Liver (tissue), 9 donors: ENCODE results near the gene DCAF8L1. TPM values are rescaled to one million over a fixed set of nuclear protein-coding genes. Genes with fewer than 3 reads are reported as not detected.
A peak's percentile ranks its signal among the peaks of the same experiment; 100 is the strongest.
"Not testable (repeated sequence)": the region's sequence is repeated elsewhere in the genome, so short reads cannot be mapped to it uniquely, and the experiment has no call there.

ENCODE experiments used
- DNase-seq: peaks from one replicate; pipeline ENCODE4 v3.0.0-alpha.2; 2017; ENCODE audit warnings: low spot score
- H3K27ac ChIP-seq, 2 donors: one replicate each; pipeline ENCODE4 v1.7.0; 2013; ENCODE audit warnings: inconsistent platforms in 2 of 2, low read length in 2 of 2, control low read depth in 1 of 2, low read depth in 1 of 2, mild to moderate bottlenecking in 1 of 2
- H3K27me3 ChIP-seq, 4 donors: one replicate each; pipeline versions ENCODE4 v1.6.1 to v1.7.0; 2013; ENCODE audit warnings: low read length in 3 of 4, inconsistent platforms in 1 of 4, mild to moderate bottlenecking in 1 of 4, moderate library complexity in 1 of 4; ENCODE audit not compliant: control insufficient read depth in 4 of 4, insufficient read depth in 4 of 4
- H3K36me3 ChIP-seq, 4 donors: one replicate each; pipeline versions ENCODE4 v1.6.1 to v1.7.0; 2013; ENCODE audit warnings: low read length in 3 of 4, mild to moderate bottlenecking in 3 of 4, low read depth in 1 of 4, moderate library complexity in 1 of 4; ENCODE audit not compliant: control insufficient read depth in 4 of 4, insufficient read depth in 3 of 4
- H3K4me1 ChIP-seq, 4 donors: one replicate each; pipeline versions ENCODE4 v1.6.1 to v1.7.0; 2013; ENCODE audit warnings: low read length in 3 of 4, mild to moderate bottlenecking in 3 of 4, moderate library complexity in 1 of 4; ENCODE audit not compliant: control insufficient read depth in 4 of 4, insufficient read depth in 4 of 4
- H3K4me3 ChIP-seq, 3 donors: one replicate each; pipeline versions ENCODE4 v1.6.1 to v1.7.0; 2013; ENCODE audit warnings: low read length in 3 of 3, control low read depth in 1 of 3, low read depth in 1 of 3, mild to moderate bottlenecking in 1 of 3
- H3K9ac ChIP-seq, 2 donors: one replicate each; pipeline ENCODE4 v1.7.0; 2013; ENCODE audit warnings: low read length in 2 of 2, mild to moderate bottlenecking in 2 of 2, moderate library complexity in 2 of 2, control low read depth in 1 of 2, low read depth in 1 of 2
- H3K9me3 ChIP-seq, 4 donors: one replicate each; pipeline versions ENCODE4 v1.6.1 to v1.7.0; 2013; ENCODE audit warnings: low read length in 3 of 4; ENCODE audit not compliant: control insufficient read depth in 4 of 4
- ATF3 ChIP-seq: IDR thresholded peaks from 2 replicates; pipeline ENCODE4 v1.6.1; 2016; ENCODE audit warnings: antibody characterized with exemption
- CTCF ChIP-seq: fragments of 150-350 bp; IDR thresholded peaks from 2 replicates; pipeline ENCODE4 v1.5.1; 2017; ENCODE audit warnings: improper control_type of control experiment, low read depth, low read length; ENCODE audit not compliant: missing input control
- FOXA1 ChIP-seq: IDR thresholded peaks from 2 replicates; pipeline ENCODE4 v1.6.1; 2016; ENCODE audit warnings: antibody characterized with exemption
- GABPA ChIP-seq, 2 donors: IDR thresholded peaks in 1 of 2; conservative IDR thresholded peaks in 1 of 2; 2 replicates each; pipeline ENCODE4 v1.6.1; 2016; ENCODE audit warnings: antibody characterized with exemption in 2 of 2, mild to moderate bottlenecking in 1 of 2, moderate library complexity in 1 of 2
- HNF4A ChIP-seq, 2 donors: conservative IDR thresholded peaks; 2 replicates each; pipeline ENCODE4 v1.6.1; 2016; ENCODE audit warnings: antibody characterized with exemption in 2 of 2, mild to moderate bottlenecking in 2 of 2
- HNF4G ChIP-seq: IDR thresholded peaks from 2 replicates; pipeline ENCODE4 v1.6.1; 2016; ENCODE audit warnings: antibody characterized with exemption
- JUND ChIP-seq, 2 donors: IDR thresholded peaks; 2 replicates each; pipeline ENCODE4 v1.6.1; 2016; ENCODE audit warnings: antibody characterized with exemption in 2 of 2
- MAX ChIP-seq: IDR thresholded peaks from 2 replicates; pipeline ENCODE4 v1.6.1; 2016; ENCODE audit warnings: antibody characterized with exemption
- NR2F2 ChIP-seq: IDR thresholded peaks from 2 replicates; pipeline ENCODE4 v1.6.1; 2016; ENCODE audit warnings: antibody characterized with exemption
- RAD21 ChIP-seq, 2 donors: IDR thresholded peaks; 2 replicates each; pipeline ENCODE4 v1.6.1; 2016; ENCODE audit warnings: antibody characterized with exemption in 2 of 2, mild to moderate bottlenecking in 2 of 2
- REST ChIP-seq: IDR thresholded peaks from 2 replicates; pipeline ENCODE4 v1.6.1; 2016; ENCODE audit warnings: antibody characterized with exemption, mild to moderate bottlenecking
- RXRA ChIP-seq, 2 donors: IDR thresholded peaks; 2 replicates each; pipeline ENCODE4 v1.6.1; 2017 to 2018; ENCODE audit warnings: antibody characterized with exemption in 2 of 2, mild to moderate bottlenecking in 1 of 2
- SP1 ChIP-seq: IDR thresholded peaks from 2 replicates; pipeline ENCODE4 v1.6.1; 2018; ENCODE audit warnings: antibody characterized with exemption, mild to moderate bottlenecking
- TAF1 ChIP-seq: conservative IDR thresholded peaks from 2 replicates; pipeline ENCODE4 v1.6.1; 2016; ENCODE audit warnings: antibody characterized with exemption, mild to moderate bottlenecking
- YY1 ChIP-seq: IDR thresholded peaks from 2 replicates; pipeline ENCODE4 v1.6.1; 2016; ENCODE audit warnings: antibody characterized with exemption, mild to moderate bottlenecking
- WGBS: extraction: QIAGEN DNeasy Blood & Tissue Kit; methylation state at CpG from one replicate; pipeline ENCODE4 v1.1.7; 2013; 5-methylcytosine and 5-hydroxymethylcytosine counted together
- polyA plus RNA-seq, 2 donors: library from polyadenylated mRNA; stranded (reverse) in 1 of 2; unstranded in 1 of 2; fragments of 200-250 nt in 1 of 2; fragments of >200 nt in 1 of 2; fragmentation: Nextera tagmentation in 1 of 2; extraction: Ambion mirVana in 1 of 2; gene quantifications; one replicate each; pipeline versions ENCODE4 v1.2.1 to v1.2.3, GENCODE V29; 2013 to 2015
- total RNA-seq, 2 donors: library from RNA; depleted of rRNA; stranded (reverse); fragments of >200 nt; gene quantifications; one replicate each; pipeline ENCODE4 v1.2.3, GENCODE V29; 2014
- donor health status: healthy.
- donor health status: healthy.
- donor health status: healthy.
- donor health status: healthy.
- donor health status: healthy.

The DCAF8L1 gene
- total and polyA plus RNA-seq, 4 donors = not detected

GRCh38 chrX:27995611-27996010 lies 14.4 kb upstream of the DCAF8L1 start (continued):
- TF ChIP-seq REST (no peak), TAF1 (no peak)

- Histone ChIP-seq H3K9ac (no peak overlapping the region), H3K27ac (no peak overlapping the region), H3K4me3 (no peak overlapping the region), H3K4me1 (no peaks in the 10 kb centered on the region), H3K36me3 (no peaks in the 10 kb centered on the region), H3K9me3 (no peaks in the 10 kb centered on the region), H3K27me3 (no peaks in the 10 kb centered on the region)
- 33% methylated on average over 2 of the region's 2 CpGs for WGBS
- DNase-seq = no peak
- TF ChIP-seq GABPA (IDR thresholded peaks at IDR 0.05 in 1 of 2, conservative IDR thresholded peaks at IDR 0.05 in 1 of 2) (no peak), HNF4A (conservative IDR thresholded peaks at IDR 0.05) (peak in 1 of 2 donors; percentile 21)
Observed at GRCh38 chrX:27987862-27988646, 6.8 kb upstream of the DCAF8L1 start.

GRCh38 chrX:27976934-27977333 lies 4.3 kb downstream of the DCAF8L1 start:
- H3K27ac ChIP-seq, H3K27me3 ChIP-seq, H3K4me1 ChIP-seq, H3K9ac ChIP-seq, H3K9me3 ChIP-seq, DNase-seq, H3K36me3 ChIP-seq, H3K4me3 ChIP-seq: not testable (repeated sequence)
- WGBS = 84% methylated on average over 4 of the region's 4 CpGs

- Histone ChIP-seq H3K9me3 (peaks cover 0 to 3% (median 1%) of the 10 kb centered on the region in 4 donors), H3K27me3 (no peaks in the 10 kb centered on the region), H3K9ac (no peak overlapping the region), H3K4me3 (no peak overlapping the region), H3K27ac (no peak overlapping the region), H3K4me1 (no peaks in the 10 kb centered on the region), H3K36me3 (no peaks in the 10 kb centered on the region)
- WGBS = 69% methylated on average over 4 of the region's 4 CpGs
- TF ChIP-seq CTCF = no peak
- no peak for TF ChIP-seq RAD21 (IDR thresholded peaks at IDR 0.05)
- no peak for TF ChIP-seq YY1
- no peak for TF ChIP-seq SP1
- TF ChIP-seq MAX = no peak
- no peak for TF ChIP-seq HNF4G
- no peak for TF ChIP-seq FOXA1
- no peak for TF ChIP-seq ATF3
- TF ChIP-seq NR2F2 = no peak
- TF ChIP-seq RXRA (IDR thresholded peaks at IDR 0.05) = no peak
- TF ChIP-seq JUND (IDR thresholded peaks at IDR 0.05) = no peak
- no peak for TF ChIP-seq REST
- DNase-seq = no peak
Observed at GRCh38 chrX:27976284-27976683, 5.0 kb downstream of the DCAF8L1 start.
